ENCODE results near the gene SAMMSON. TPM values are rescaled to one million over a fixed set of nuclear protein-coding genes. Genes with fewer than 3 reads are reported as not detected.

The SAMMSON gene
- polyA plus RNA-seq, 4 donors: not detected

GRCh38 chr3:70038693-70039092 is 39.2 kb downstream of the SAMMSON start:
- WGBS, 3 donors: 68 to 83% (median 74%) methylated on average over 1 of the region's 1 CpG
- no peaks in the 10 kb centered on the region for H3K4me1 ChIP-seq (ENCODE audit: control insufficient read depth in 3 of 3, insufficient read depth in 2 of 3, low read depth in 1 of 3, low read length in 2 of 3)
- H3K27ac ChIP-seq (ENCODE audit: low read depth in 1 of 3, low read length in 2 of 3): no peak overlapping the region
- DNase-seq (no peak), FAIRE-seq (no peak)
- no peaks in the 10 kb centered on the region for H3K36me3 ChIP-seq (ENCODE audit: control insufficient read depth in 3 of 3, insufficient read depth in 2 of 3, low read depth in 1 of 3, low read length in 3 of 3)
- H3K4me3 ChIP-seq (ENCODE audit: low read depth in 1 of 3, low read length in 3 of 3): no peak overlapping the region
- H3K27me3 ChIP-seq (ENCODE audit: control insufficient read depth in 3 of 3, insufficient read depth in 3 of 3, low read length in 3 of 3): no peaks in the 10 kb centered on the region
- H3K9me3 ChIP-seq (ENCODE audit: control insufficient read depth in 2 of 2, insufficient read depth in 1 of 2, low read depth in 1 of 2, low read length in 1 of 2): no peaks in the 10 kb centered on the region

GRCh38 chr3:70040386-70040785 is 40.9 kb downstream of the SAMMSON start:
- H3K27me3 ChIP-seq (ENCODE audit: control insufficient read depth in 3 of 3, insufficient read depth in 3 of 3, low read length in 3 of 3): no peaks in the 10 kb centered on the region
- H3K27ac ChIP-seq (ENCODE audit: low read depth in 1 of 3, low read length in 2 of 3): no peak overlapping the region
- DNase-seq (no peak), FAIRE-seq (no peak)
- H3K9me3 ChIP-seq (ENCODE audit: control insufficient read depth in 2 of 2, insufficient read depth in 1 of 2, low read depth in 1 of 2, low read length in 1 of 2): no peaks in the 10 kb centered on the region
- no peak overlapping the region for H3K4me3 ChIP-seq (ENCODE audit: low read depth in 1 of 3, low read length in 3 of 3)
- WGBS, 3 donors: 88 to 93% (median 93%) methylated on average over 3 of the region's 3 CpGs
- no peaks in the 10 kb centered on the region for H3K4me1 ChIP-seq (ENCODE audit: control insufficient read depth in 3 of 3, insufficient read depth in 2 of 3, low read depth in 1 of 3, low read length in 2 of 3)
- no peaks in the 10 kb centered on the region for H3K36me3 ChIP-seq (ENCODE audit: control insufficient read depth in 3 of 3, insufficient read depth in 2 of 3, low read depth in 1 of 3, low read length in 3 of 3)

- Histone ChIP-seq H3K36me3 (ENCODE audit: control insufficient read depth in 3 of 3, insufficient read depth in 2 of 3, low read depth in 1 of 3, low read length in 3 of 3) (no peaks in the 10 kb centered on the region), H3K9me3 (ENCODE audit: control insufficient read depth in 2 of 2, insufficient read depth in 1 of 2, low read depth in 1 of 2, low read length in 1 of 2) (no peaks in the 10 kb centered on the region), H3K27ac (ENCODE audit: low read depth in 1 of 3, low read length in 2 of 3) (no peak overlapping the region), H3K27me3 (ENCODE audit: control insufficient read depth in 3 of 3, insufficient read depth in 3 of 3, low read length in 3 of 3) (no peaks in the 10 kb centered on the region), H3K4me1 (ENCODE audit: control insufficient read depth in 3 of 3, insufficient read depth in 2 of 3, low read depth in 1 of 3, low read length in 2 of 3) (no peaks in the 10 kb centered on the region), H3K4me3 (ENCODE audit: low read depth in 1 of 3, low read length in 3 of 3) (no peak overlapping the region)
- DNase-seq (no peak), FAIRE-seq (no peak)
- 81 to 84% (median 83%) methylated on average over 3 of the region's 3 CpGs for WGBS, 3 donors
These were observed 43.1 kb downstream of the SAMMSON start for GRCh38 chr3:70042641-70043040.

- Histone ChIP-seq H3K9me3 (ENCODE audit: control insufficient read depth in 2 of 2, insufficient read depth in 1 of 2, low read depth in 1 of 2, low read length in 1 of 2) (no peaks in the 10 kb centered on the region), H3K27ac (ENCODE audit: low read depth in 1 of 3, low read length in 2 of 3) (no peak overlapping the region), H3K4me1 (ENCODE audit: control insufficient read depth in 3 of 3, insufficient read depth in 2 of 3, low read depth in 1 of 3, low read length in 2 of 3) (no peaks in the 10 kb centered on the region), H3K27me3 (ENCODE audit: control insufficient read depth in 3 of 3, insufficient read depth in 3 of 3, low read length in 3 of 3) (no peaks in the 10 kb centered on the region), H3K36me3 (ENCODE audit: control insufficient read depth in 3 of 3, insufficient read depth in 2 of 3, low read depth in 1 of 3, low read length in 3 of 3) (no peaks in the 10 kb centered on the region), H3K4me3 (ENCODE audit: low read depth in 1 of 3, low read length in 3 of 3) (no peak overlapping the region)
- WGBS, 3 donors: 46 to 57% (median 46%) methylated on average over 3 of the region's 3 CpGs
- DNase-seq (no peak), FAIRE-seq (no peak)
These were observed 50.2 kb downstream of the SAMMSON start for GRCh38 chr3:70049761-70050160.

GRCh38 chr3:70053293-70053692 is 53.8 kb downstream of the SAMMSON start:
- no peaks in the 10 kb centered on the region for H3K4me1 ChIP-seq (ENCODE audit: control insufficient read depth in 3 of 3, insufficient read depth in 2 of 3, low read depth in 1 of 3, low read length in 2 of 3)
- no peaks in the 10 kb centered on the region for H3K9me3 ChIP-seq (ENCODE audit: control insufficient read depth in 2 of 2, insufficient read depth in 1 of 2, low read depth in 1 of 2, low read length in 1 of 2)
- H3K27ac ChIP-seq (ENCODE audit: low read depth in 1 of 3, low read length in 2 of 3): no peak overlapping the region
- 60 to 69% (median 62%) methylated on average over 1 of the region's 1 CpG for WGBS, 3 donors
- FAIRE-seq: no peak
- H3K36me3 ChIP-seq (ENCODE audit: control insufficient read depth in 3 of 3, insufficient read depth in 2 of 3, low read depth in 1 of 3, low read length in 3 of 3): no peaks in the 10 kb centered on the region
- DNase-seq: no peak
- H3K4me3 ChIP-seq (ENCODE audit: low read depth in 1 of 3, low read length in 3 of 3): no peak overlapping the region
- no peaks in the 10 kb centered on the region for H3K27me3 ChIP-seq (ENCODE audit: control insufficient read depth in 3 of 3, insufficient read depth in 3 of 3, low read length in 3 of 3)

GRCh38 chr3:70056081-70056480 is 56.5 kb downstream of the SAMMSON start:
- Histone ChIP-seq H3K9me3 (ENCODE audit: control insufficient read depth in 2 of 2, insufficient read depth in 1 of 2, low read depth in 1 of 2, low read length in 1 of 2) (no peaks in the 10 kb centered on the region), H3K27ac (ENCODE audit: low read depth in 1 of 3, low read length in 2 of 3) (no peak overlapping the region), H3K4me3 (ENCODE audit: low read depth in 1 of 3, low read length in 3 of 3) (no peak overlapping the region), H3K36me3 (ENCODE audit: control insufficient read depth in 3 of 3, insufficient read depth in 2 of 3, low read depth in 1 of 3, low read length in 3 of 3) (no peaks in the 10 kb centered on the region), H3K27me3 (ENCODE audit: control insufficient read depth in 3 of 3, insufficient read depth in 3 of 3, low read length in 3 of 3) (no peaks in the 10 kb centered on the region), H3K4me1 (ENCODE audit: control insufficient read depth in 3 of 3, insufficient read depth in 2 of 3, low read depth in 1 of 3, low read length in 2 of 3) (no peaks in the 10 kb centered on the region)
- WGBS, 3 donors: 75 to 92% (median 86%) methylated on average over 3 of the region's 3 CpGs
- FAIRE-seq (no peak), DNase-seq (no peak)

- WGBS, 3 donors: 73 to 87% (median 85%) methylated on average over 1 of the region's 1 CpG
- Histone ChIP-seq H3K9me3 (ENCODE audit: control insufficient read depth in 2 of 2, insufficient read depth in 1 of 2, low read depth in 1 of 2, low read length in 1 of 2) (no peaks in the 10 kb centered on the region), H3K4me3 (ENCODE audit: low read depth in 1 of 3, low read length in 3 of 3) (no peak overlapping the region), H3K36me3 (ENCODE audit: control insufficient read depth in 3 of 3, insufficient read depth in 2 of 3, low read depth in 1 of 3, low read length in 3 of 3) (no peaks in the 10 kb centered on the region), H3K27ac (ENCODE audit: low read depth in 1 of 3, low read length in 2 of 3) (no peak overlapping the region), H3K4me1 (ENCODE audit: control insufficient read depth in 3 of 3, insufficient read depth in 2 of 3, low read depth in 1 of 3, low read length in 2 of 3) (no peaks in the 10 kb centered on the region), H3K27me3 (ENCODE audit: control insufficient read depth in 3 of 3, insufficient read depth in 3 of 3, low read length in 3 of 3) (no peaks in the 10 kb centered on the region)
- FAIRE-seq (no peak), DNase-seq (no peak)
These were observed 57.9 kb downstream of the SAMMSON start for GRCh38 chr3:70057426-70057825.

GRCh38 chr3:70061096-70061495 is 61.6 kb downstream of the SAMMSON start:
- DNase-seq (no peak), FAIRE-seq (no peak)
- Histone ChIP-seq H3K9me3 (ENCODE audit: control insufficient read depth in 2 of 2, insufficient read depth in 1 of 2, low read depth in 1 of 2, low read length in 1 of 2) (no peaks in the 10 kb centered on the region), H3K27me3 (ENCODE audit: control insufficient read depth in 3 of 3, insufficient read depth in 3 of 3, low read length in 3 of 3) (peaks cover 0 to 3% (median 0%) of the 10 kb centered on the region in 3 donors), H3K4me1 (ENCODE audit: control insufficient read depth in 3 of 3, insufficient read depth in 2 of 3, low read depth in 1 of 3, low read length in 2 of 3) (no peaks in the 10 kb centered on the region), H3K27ac (ENCODE audit: low read depth in 1 of 3, low read length in 2 of 3) (no peak overlapping the region), H3K4me3 (ENCODE audit: low read depth in 1 of 3, low read length in 3 of 3) (no peak overlapping the region), H3K36me3 (ENCODE audit: control insufficient read depth in 3 of 3, insufficient read depth in 2 of 3, low read depth in 1 of 3, low read length in 3 of 3) (no peaks in the 10 kb centered on the region)
- WGBS, 3 donors: 87 to 90% (median 88%) methylated on average over 5 of the region's 5 CpGs

GRCh38 chr3:70064194-70064779 is 64.8 kb downstream of the SAMMSON start:
- Histone ChIP-seq H3K27me3 (ENCODE audit: control insufficient read depth in 3 of 3, insufficient read depth in 3 of 3, low read length in 3 of 3) (peaks cover 0 to 7% (median 0%) of the 10 kb centered on the region in 3 donors), H3K4me3 (ENCODE audit: low read depth in 1 of 3, low read length in 3 of 3) (no peak overlapping the region), H3K36me3 (ENCODE audit: control insufficient read depth in 3 of 3, insufficient read depth in 2 of 3, low read depth in 1 of 3, low read length in 3 of 3) (no peaks in the 10 kb centered on the region), H3K27ac (ENCODE audit: low read depth in 1 of 3, low read length in 2 of 3) (no peak overlapping the region), H3K9me3 (ENCODE audit: control insufficient read depth in 2 of 2, insufficient read depth in 1 of 2, low read depth in 1 of 2, low read length in 1 of 2) (no peaks in the 10 kb centered on the region), H3K4me1 (ENCODE audit: control insufficient read depth in 3 of 3, insufficient read depth in 2 of 3, low read depth in 1 of 3, low read length in 2 of 3) (no peaks in the 10 kb centered on the region)
- peak; percentile 18 to 43 for DNase-seq
- no peak for FAIRE-seq
- WGBS, 3 donors: 31 to 36% (median 32%) methylated on average over 5 of the region's 5 CpGs
